Neural progenitor cell (in vitro differentiated cells): ENCODE measurements around the gene MID2. TPM values are rescaled to one million over a fixed set of nuclear protein-coding genes. Genes with fewer than 3 reads are reported as not detected.

Source experiments
- DNase-seq: peaks from one replicate; pipeline ENCODE4 v3.0.0-alpha.2; 2016; ENCODE audit warnings: low spot score
- H2AFZ ChIP-seq: fragments of 200-600 bp; sonication (generic); replicated peaks from 2 replicates; pipeline ENCODE4 v1.6.1; 2016; ENCODE audit warnings: antibody characterized with exemption
- H3F3A ChIP-seq: fragments of 200-600 bp; sonication (generic); 2 replicates; pipeline ENCODE4 v1.6.1; 2016; ENCODE audit warnings: antibody characterized with exemption, low read depth
- H3K27ac ChIP-seq: fragments of 200-600 bp; sonication (generic); 2 replicates; pipeline ENCODE4 v1.5.1; 2016; ENCODE audit warnings: mild to moderate bottlenecking
- H3K27me3 ChIP-seq: fragments of 200-600 bp; sonication (generic); 2 replicates; pipeline ENCODE4 v1.6.1; 2016; ENCODE audit warnings: mild to moderate bottlenecking, moderate library complexity
- H3K36me3 ChIP-seq: fragments of 200-600 bp; sonication (generic); 2 replicates; pipeline ENCODE4 v1.5.1; 2016
- H3K4me1 ChIP-seq: fragments of 200-600 bp; sonication (generic); 2 replicates; pipeline ENCODE4 v1.6.1; 2016; ENCODE audit warnings: mixed run types
- H3K4me2 ChIP-seq: fragments of 200-600 bp; sonication (generic); 2 replicates; pipeline ENCODE4 v1.6.1; 2016
- H3K4me3 ChIP-seq: fragments of 200-600 bp; sonication (generic); 2 replicates; pipeline ENCODE4 v1.5.1; 2016
- H3K79me2 ChIP-seq: fragments of 200-600 bp; sonication (generic); 2 replicates; pipeline ENCODE4 v1.6.1; 2016; ENCODE audit warnings: low read depth
- H3K9ac ChIP-seq: fragments of 200-600 bp; sonication (generic); 2 replicates; pipeline ENCODE4 v1.6.1; 2016
- H3K9me3 ChIP-seq: fragments of 200-600 bp; sonication (generic); 2 replicates; pipeline ENCODE4 v1.5.1; 2016; ENCODE audit warnings: low read depth
- H4K20me1 ChIP-seq: fragments of 200-600 bp; sonication (generic); 2 replicates; pipeline ENCODE4 v1.6.1; 2016; ENCODE audit warnings: low read depth
- H3K27ac Mint-ChIP-seq: 3 replicates; pipeline ENCODE4 v1.8.0; 2021; ENCODE audit warnings: mixed read lengths
- H3K27me3 Mint-ChIP-seq: 2 replicates; pipeline ENCODE4 v1.8.0; 2022; ENCODE audit warnings: low read depth, mild to moderate bottlenecking, inconsistent platforms, moderate library complexity, mixed read lengths; ENCODE audit not compliant: insufficient read depth
- H3K36me3 Mint-ChIP-seq: 3 replicates; pipeline ENCODE4 v1.8.0; 2021; ENCODE audit warnings: mixed read lengths
- H3K4me1 Mint-ChIP-seq: 3 replicates; pipeline ENCODE4 v1.8.0; 2021; ENCODE audit warnings: mixed read lengths
- H3K4me3 Mint-ChIP-seq: 3 replicates; pipeline ENCODE4 v1.8.0; 2021; ENCODE audit warnings: mild to moderate bottlenecking, moderate library complexity, mixed read lengths
- H3K9me3 Mint-ChIP-seq: 3 replicates; pipeline ENCODE4 v1.8.0; 2020; ENCODE audit warnings: mixed read lengths
- CTCF ChIP-seq: fragments of 200-600 bp; sonication (generic); IDR thresholded peaks from 2 replicates; pipeline ENCODE4 v1.5.1; 2017; ENCODE audit warnings: antibody characterized with exemption, mild to moderate bottlenecking
- EZH2 ChIP-seq: fragments of 200-600 bp; sonication (generic); IDR thresholded peaks from 2 replicates; pipeline ENCODE4 v1.6.1; 2017; ENCODE audit warnings: antibody characterized with exemption, mild to moderate bottlenecking, moderate library complexity
- EZH2phosphoT487 ChIP-seq: fragments of 200-600 bp; sonication (generic); IDR thresholded peaks from 2 replicates; pipeline ENCODE4 v1.6.1; 2017; ENCODE audit warnings: antibody characterized with exemption
- total RNA-seq: library from RNA; depleted of rRNA; stranded (reverse); fragments of >200 nt; gene quantifications from 2 replicates; pipeline ENCODE4 v1.2.3, GENCODE V29; 2015; ENCODE audit warnings: low replicate concordance

MID2 gene
- total RNA-seq, 1 donor from 2014 or later = 1.2 TPM

GRCh38 chrX:107836958-107837357, 11.3 kb downstream of the MID2 start:
- Histone ChIP-seq H3F3A (no peaks in the 10 kb centered on the region), H3K9me3 (no peaks in the 10 kb centered on the region), H3K4me1 (no peaks in the 10 kb centered on the region), H3K4me2 (no peak overlapping the region), H3K27ac (no peak overlapping the region), H4K20me1 (no peaks in the 10 kb centered on the region), H3K36me3 (no peaks in the 10 kb centered on the region), H3K4me3 (no peak overlapping the region), H3K79me2 (no peaks in the 10 kb centered on the region), H3K27me3 (no peaks in the 10 kb centered on the region), H2AFZ (no peak overlapping the region), H3K9ac (no peak overlapping the region)
- Mint-ChIP-seq H3K27me3 (no peaks in the 10 kb centered on the region), H3K4me3 (no peak overlapping the region), H3K4me1 (no peaks in the 10 kb centered on the region), H3K27ac (no peak overlapping the region), H3K36me3 (no peaks in the 10 kb centered on the region), H3K9me3 (no peaks in the 10 kb centered on the region)
- no peak for DNase-seq
- TF ChIP-seq CTCF (no peak), EZH2 (no peak), EZH2phosphoT487 (no peak)

- Mint-ChIP-seq H3K9me3 (no peaks in the 10 kb centered on the region), H3K27me3 (no peaks in the 10 kb centered on the region), H3K27ac (no peak overlapping the region), H3K36me3 (no peaks in the 10 kb centered on the region), H3K4me1 (no peaks in the 10 kb centered on the region), H3K4me3 (no peak overlapping the region)
- Histone ChIP-seq H3K4me1 (no peaks in the 10 kb centered on the region), H2AFZ (no peak overlapping the region), H3K79me2 (no peaks in the 10 kb centered on the region), H3K36me3 (no peaks in the 10 kb centered on the region), H4K20me1 (no peaks in the 10 kb centered on the region), H3K4me3 (no peak overlapping the region), H3K27ac (no peak overlapping the region), H3K9me3 (no peaks in the 10 kb centered on the region), H3K27me3 (no peaks in the 10 kb centered on the region), H3K4me2 (no peak overlapping the region), H3F3A (no peaks in the 10 kb centered on the region), H3K9ac (no peak overlapping the region)
- no peak for DNase-seq
- TF ChIP-seq EZH2phosphoT487 = no peak
- no peak for TF ChIP-seq EZH2
- no peak for TF ChIP-seq CTCF
Measured at GRCh38 chrX:107840971-107841370, 15.3 kb downstream of the MID2 start.

GRCh38 chrX:107842715-107843400, 17.2 kb downstream of the MID2 start:
- Histone ChIP-seq H3K79me2 (no peaks in the 10 kb centered on the region), H3K4me2 (no peak overlapping the region), H4K20me1 (no peaks in the 10 kb centered on the region), H3K9me3 (no peaks in the 10 kb centered on the region), H3K27me3 (no peaks in the 10 kb centered on the region), H3K4me3 (no peak overlapping the region), H3K36me3 (no peaks in the 10 kb centered on the region), H3K9ac (no peak overlapping the region), H3K27ac (no peak overlapping the region), H3K4me1 (no peaks in the 10 kb centered on the region), H3F3A (no peaks in the 10 kb centered on the region), H2AFZ (no peak overlapping the region)
- no peaks in the 10 kb centered on the region for H3K4me1 Mint-ChIP-seq
- no peaks in the 10 kb centered on the region for H3K36me3 Mint-ChIP-seq
- H3K4me3 Mint-ChIP-seq = no peak overlapping the region
- no peaks in the 10 kb centered on the region for H3K27me3 Mint-ChIP-seq
- DNase-seq = no peak
- no peak for TF ChIP-seq EZH2phosphoT487
- TF ChIP-seq EZH2 = no peak
- TF ChIP-seq CTCF = no peak
- no peak overlapping the region for H3K27ac Mint-ChIP-seq
- no peaks in the 10 kb centered on the region for H3K9me3 Mint-ChIP-seq
